GM12873 (cell line): Measurements from ENCODE around the gene CXCR4.

Experiments
- TF ChIP-seq, protein P1 (sequence below): IDR thresholded peaks from 2 replicates; pipeline ENCODE4 v1.5.1; 2012; ENCODE audit warnings: low read depth, mild to moderate bottlenecking, moderate library complexity, low read length, control low read depth; ENCODE audit not compliant: insufficient read depth; ENCODE audit errors: missing control alignments

The CXCR4 gene

GRCh38 chr2:136131484-136131960 lies 13.6 kb upstream of the CXCR4 start:
- TF ChIP-seq, protein P1, sequence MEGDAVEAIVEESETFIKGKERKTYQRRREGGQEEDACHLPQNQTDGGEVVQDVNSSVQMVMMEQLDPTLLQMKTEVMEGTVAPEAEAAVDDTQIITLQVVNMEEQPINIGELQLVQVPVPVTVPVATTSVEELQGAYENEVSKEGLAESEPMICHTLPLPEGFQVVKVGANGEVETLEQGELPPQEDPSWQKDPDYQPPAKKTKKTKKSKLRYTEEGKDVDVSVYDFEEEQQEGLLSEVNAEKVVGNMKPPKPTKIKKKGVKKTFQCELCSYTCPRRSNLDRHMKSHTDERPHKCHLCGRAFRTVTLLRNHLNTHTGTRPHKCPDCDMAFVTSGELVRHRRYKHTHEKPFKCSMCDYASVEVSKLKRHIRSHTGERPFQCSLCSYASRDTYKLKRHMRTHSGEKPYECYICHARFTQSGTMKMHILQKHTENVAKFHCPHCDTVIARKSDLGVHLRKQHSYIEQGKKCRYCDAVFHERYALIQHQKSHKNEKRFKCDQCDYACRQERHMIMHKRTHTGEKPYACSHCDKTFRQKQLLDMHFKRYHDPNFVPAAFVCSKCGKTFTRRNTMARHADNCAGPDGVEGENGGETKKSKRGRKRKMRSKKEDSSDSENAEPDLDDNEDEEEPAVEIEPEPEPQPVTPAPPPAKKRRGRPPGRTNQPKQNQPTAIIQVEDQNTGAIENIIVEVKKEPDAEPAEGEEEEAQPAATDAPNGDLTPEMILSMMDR: no peak

DNA sequence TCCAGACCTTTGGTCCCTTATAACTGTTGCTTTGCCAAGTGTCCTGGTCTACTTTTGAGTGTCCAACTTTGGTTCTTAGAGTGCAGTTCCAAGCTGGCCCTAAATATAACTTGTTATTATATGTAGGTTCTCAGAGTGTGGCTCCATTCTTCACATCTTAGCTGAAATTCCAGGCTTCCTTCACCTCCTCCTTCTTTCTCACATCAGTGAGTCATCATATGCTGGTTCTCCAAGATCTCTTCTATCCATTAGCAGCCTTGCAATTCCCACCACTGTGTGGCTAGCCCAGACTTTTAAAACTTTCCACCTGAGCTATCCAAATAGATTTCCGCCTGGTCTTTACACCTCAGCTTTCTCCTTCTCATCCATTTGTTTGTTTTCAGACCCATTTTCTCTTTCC lies 12.6 kb upstream of the CXCR4 start:
- TF ChIP-seq, protein P1: no peak

- TF ChIP-seq, protein P1: no peak
Observed at GRCh38 chr2:136130045-136130444, 12.1 kb upstream of the CXCR4 start.

DNA sequence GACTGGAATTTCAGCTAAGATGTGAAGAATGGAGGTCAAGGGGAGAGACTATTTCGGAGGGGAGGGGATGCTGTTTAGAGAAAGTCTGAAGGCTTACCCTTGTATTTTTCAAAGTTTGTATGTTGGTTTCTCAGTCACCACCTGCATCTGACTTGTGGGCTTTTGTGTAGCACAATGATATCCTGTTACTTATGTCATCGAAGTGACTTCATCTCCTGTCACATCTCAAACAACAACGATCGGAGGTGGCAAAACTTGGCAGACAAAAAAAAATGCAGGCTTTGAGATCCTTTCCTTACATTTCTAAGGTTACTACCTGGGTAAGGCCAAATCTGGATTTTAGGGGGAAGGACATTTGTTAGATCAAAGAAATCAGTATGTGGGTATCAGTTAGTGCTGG lies 11.7 kb upstream of the CXCR4 start:
- TF ChIP-seq, protein P1: no peak

GRCh38 chr2:136128905-136129304 lies 11.0 kb upstream of the CXCR4 start:
- TF ChIP-seq, protein P1: no peak

GRCh38 chr2:136128366-136128765 lies 10.4 kb upstream of the CXCR4 start:
- TF ChIP-seq, protein P1: no peak

- TF ChIP-seq, protein P1: no peak
Observed at GRCh38 chr2:136127356-136127755, 9.4 kb upstream of the CXCR4 start.
